Measurements from ENCODE around the gene CD86.

The CD86 gene

DNA sequence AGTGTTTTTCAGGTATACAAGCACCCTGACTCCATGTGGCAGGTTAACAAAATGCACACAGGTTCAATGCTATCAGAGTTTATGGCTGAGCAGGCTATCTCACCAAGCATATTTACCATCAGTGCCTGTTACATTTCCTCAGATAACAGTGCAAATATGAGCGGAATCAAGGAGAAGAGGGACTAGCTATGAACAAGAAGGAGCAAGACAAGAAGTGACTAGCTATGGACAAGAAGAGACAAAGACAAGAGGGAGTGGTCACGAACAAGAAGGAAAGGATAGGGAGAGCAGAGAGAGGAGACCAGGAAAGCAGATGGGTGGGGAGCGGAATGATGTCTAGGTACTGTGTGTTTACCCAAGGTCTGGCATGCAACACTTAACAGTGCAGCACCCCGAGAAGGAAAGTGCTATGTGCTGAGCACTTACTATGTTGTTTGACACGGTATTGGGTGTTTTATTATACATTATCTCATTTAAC, 41.7 kb upstream of the CD86 start:
- in situ Hi-C loops (cut with MboI; ENCODE audit: low sequenced_read_pairs, unreplicated experiment), result no loop called here
- TF ChIP-seq, protein P1, sequence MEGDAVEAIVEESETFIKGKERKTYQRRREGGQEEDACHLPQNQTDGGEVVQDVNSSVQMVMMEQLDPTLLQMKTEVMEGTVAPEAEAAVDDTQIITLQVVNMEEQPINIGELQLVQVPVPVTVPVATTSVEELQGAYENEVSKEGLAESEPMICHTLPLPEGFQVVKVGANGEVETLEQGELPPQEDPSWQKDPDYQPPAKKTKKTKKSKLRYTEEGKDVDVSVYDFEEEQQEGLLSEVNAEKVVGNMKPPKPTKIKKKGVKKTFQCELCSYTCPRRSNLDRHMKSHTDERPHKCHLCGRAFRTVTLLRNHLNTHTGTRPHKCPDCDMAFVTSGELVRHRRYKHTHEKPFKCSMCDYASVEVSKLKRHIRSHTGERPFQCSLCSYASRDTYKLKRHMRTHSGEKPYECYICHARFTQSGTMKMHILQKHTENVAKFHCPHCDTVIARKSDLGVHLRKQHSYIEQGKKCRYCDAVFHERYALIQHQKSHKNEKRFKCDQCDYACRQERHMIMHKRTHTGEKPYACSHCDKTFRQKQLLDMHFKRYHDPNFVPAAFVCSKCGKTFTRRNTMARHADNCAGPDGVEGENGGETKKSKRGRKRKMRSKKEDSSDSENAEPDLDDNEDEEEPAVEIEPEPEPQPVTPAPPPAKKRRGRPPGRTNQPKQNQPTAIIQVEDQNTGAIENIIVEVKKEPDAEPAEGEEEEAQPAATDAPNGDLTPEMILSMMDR (IDR thresholded peaks at IDR 0.05; ENCODE audit: borderline replicate concordance, control extremely low read depth, extremely low read depth, insufficient read depth, missing control alignments), result no peak
- no peak for DNase-seq (ENCODE audit: low spot score)

DNA sequence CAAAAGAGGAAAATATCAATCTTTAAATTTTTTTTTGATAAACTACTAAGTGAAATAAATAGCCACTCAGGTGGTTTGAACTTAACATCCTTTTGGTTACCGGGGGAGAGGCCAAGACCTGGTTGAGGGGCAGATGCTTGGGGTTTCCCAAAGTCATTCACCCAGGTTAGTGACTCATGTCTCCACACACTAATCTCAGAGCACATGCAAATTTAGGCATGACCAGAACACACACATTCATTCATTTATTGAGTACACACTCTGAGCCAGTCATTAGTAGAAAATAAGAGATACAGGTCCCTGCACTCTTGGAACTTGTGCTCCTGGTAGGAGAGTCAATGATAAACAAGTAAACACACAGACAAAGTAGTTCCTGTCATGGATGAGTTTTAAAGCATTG, 40.4 kb upstream of the CD86 start:
- DNase-seq (ENCODE audit: low spot score), result peak; percentile 69
- in situ Hi-C loops (cut with MboI; ENCODE audit: low sequenced_read_pairs, unreplicated experiment), result no loop called here
- TF ChIP-seq, protein P1 (IDR thresholded peaks at IDR 0.05; ENCODE audit: borderline replicate concordance, control extremely low read depth, extremely low read depth, insufficient read depth, missing control alignments), result no peak

DNA sequence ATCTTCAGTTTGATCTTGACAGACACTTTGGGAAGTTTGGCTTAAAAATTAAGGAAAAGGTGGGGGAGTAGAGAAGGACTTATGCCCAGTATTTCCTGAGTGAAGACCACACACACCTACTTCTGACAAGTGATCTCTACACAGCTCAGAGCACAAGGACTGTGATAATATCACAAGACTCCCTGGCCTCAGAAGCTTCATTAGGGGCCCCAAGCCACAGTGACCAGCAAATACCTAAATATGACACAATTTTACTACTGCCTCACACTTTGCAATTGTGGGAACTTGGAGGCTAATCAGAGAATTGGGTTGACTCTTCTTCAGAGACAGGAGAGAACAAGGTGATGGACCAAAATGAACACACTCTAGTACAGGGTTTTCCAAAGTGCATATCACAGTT, 35.7 kb upstream of the CD86 start:
- peak; percentile 50 for DNase-seq (ENCODE audit: low spot score)
- TF ChIP-seq, protein P1 (IDR thresholded peaks at IDR 0.05; ENCODE audit: borderline replicate concordance, control extremely low read depth, extremely low read depth, insufficient read depth, missing control alignments), result no peak
- in situ Hi-C loops (cut with MboI; ENCODE audit: low sequenced_read_pairs, unreplicated experiment), result no loop called here

DNA sequence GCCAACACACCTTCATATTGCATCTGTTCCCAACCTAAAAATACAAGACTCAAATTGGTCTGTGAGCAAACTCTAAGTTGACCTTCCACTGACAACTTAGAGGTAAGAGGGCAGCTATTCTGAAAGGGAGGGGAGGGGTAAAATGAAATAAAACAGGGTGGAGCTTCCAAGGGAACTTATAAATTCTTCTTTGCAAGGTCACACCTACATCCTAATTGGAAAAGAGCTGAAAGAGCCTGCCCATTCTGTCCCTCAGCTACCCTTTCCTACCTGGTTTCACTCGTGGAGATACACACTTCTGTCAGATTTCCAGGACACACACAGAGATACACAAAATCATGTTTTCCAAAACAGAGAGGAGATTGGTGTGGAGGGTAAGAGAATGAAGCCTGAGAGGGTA, 34.1 kb upstream of the CD86 start:
- in situ Hi-C loops (cut with MboI; ENCODE audit: low sequenced_read_pairs, unreplicated experiment), result no loop called here
- TF ChIP-seq, protein P1 (IDR thresholded peaks at IDR 0.05; ENCODE audit: borderline replicate concordance, control extremely low read depth, extremely low read depth, insufficient read depth, missing control alignments), result no peak
- no peak for DNase-seq (ENCODE audit: low spot score)

DNA sequence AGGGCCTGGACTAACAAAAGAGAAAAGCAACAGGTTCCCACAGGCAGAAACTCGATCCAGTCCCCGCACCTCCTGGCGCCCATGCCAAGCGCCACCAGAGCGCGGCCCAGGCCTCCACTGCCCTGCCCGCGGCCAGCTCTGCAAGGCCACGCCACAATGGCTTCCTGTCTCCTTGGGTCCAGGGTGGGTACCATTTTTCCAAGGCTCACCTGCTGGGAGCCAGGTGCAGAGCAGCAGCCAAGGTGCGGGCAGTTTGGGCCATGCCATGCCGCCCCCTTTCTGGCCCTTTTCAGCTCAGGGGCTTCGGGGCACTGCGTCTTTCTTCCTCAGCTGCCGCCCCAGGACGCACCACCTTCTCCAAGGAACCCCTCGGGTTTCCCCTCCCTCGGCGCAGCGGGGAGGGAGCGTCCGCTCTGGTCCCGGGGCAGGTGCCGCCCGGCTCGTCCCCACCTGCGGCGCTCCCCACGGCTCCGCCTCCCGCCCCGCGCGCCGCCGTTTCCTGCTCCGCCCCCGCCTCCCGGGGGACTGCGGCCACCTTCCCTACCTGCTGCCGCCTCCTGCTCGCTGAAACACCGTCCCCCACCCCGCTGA, 33.3 kb upstream of the CD86 start, which contains the start of gene ILDR1:
Gene ILDR1 (minus strand): TSS at position 437 of the 591 bp plus-strand sequence. CDS start 170 bp downstream, at position 267.
- TF ChIP-seq, protein P1 (IDR thresholded peaks at IDR 0.05; ENCODE audit: borderline replicate concordance, control extremely low read depth, extremely low read depth, insufficient read depth, missing control alignments), result no peak
- DNase-seq (ENCODE audit: low spot score), result peak; percentile 72
- in situ Hi-C loops (cut with MboI; ENCODE audit: low sequenced_read_pairs, unreplicated experiment), result no loop called here

DNA sequence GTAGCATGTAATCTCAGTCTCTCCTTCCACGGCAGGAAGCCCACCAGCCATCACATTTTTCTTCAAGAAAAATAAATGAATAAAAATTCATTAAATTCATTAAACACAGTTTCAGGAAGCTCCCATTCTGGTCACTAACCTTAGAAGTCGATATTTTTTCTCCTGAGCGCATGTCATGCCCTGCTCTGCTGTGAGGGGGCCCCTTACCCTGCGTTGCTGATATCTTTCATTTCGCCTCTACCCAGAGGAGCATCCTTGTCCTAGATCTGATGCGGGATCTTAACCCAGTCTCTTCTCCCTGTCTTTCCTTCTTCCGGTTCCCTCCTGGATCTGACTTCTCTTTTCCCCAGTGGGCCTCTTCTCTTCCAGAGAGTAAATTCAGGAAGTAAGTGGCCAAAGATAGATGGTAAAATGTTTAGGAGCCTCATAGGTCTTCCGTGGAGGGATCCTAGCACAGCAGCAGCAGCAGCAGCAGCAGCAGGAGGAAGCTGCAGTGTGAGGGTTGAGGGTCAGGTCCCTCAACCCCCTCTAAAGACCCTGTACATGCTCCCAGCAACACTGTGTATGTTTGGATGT, 31.7 kb upstream of the CD86 start:
- in situ Hi-C loops (cut with MboI; ENCODE audit: low sequenced_read_pairs, unreplicated experiment), result no loop called here
- no peak for DNase-seq (ENCODE audit: low spot score)
- TF ChIP-seq, protein P1 (IDR thresholded peaks at IDR 0.05; ENCODE audit: borderline replicate concordance, control extremely low read depth, extremely low read depth, insufficient read depth, missing control alignments), result no peak

Data from GM13976 (cell line).